OCI-LY7 (cell line): ENCODE data around the gene MIS18A. TPM values are rescaled to one million over a fixed set of nuclear protein-coding genes. Genes with fewer than 3 reads are reported as not detected.

Source experiments
- BruUV-seq: library from RNA; stranded (reverse); fragments of 400-500 nt; replicated peaks from 2 replicates; lab custom pipeline; 2021; lab: Mats Ljungman, UMichigan
- CTCF ChIA-PET: fragments of 300-600 bp; sonication (Branson Sonifier 250); formaldehyde crosslinking; loops from one replicate; lab custom pipeline; 2022; ENCODE audit warnings: antibody characterized with exemption; ENCODE audit not compliant: unreplicated experiment; lab: Charles Lee
- POLR2A ChIA-PET: fragments of 300-600 bp; sonication (Branson Sonifier 250); formaldehyde crosslinking; loops from one replicate; lab custom pipeline; 2022; ENCODE audit warnings: antibody characterized with exemption; lab: Charles Lee
- DNase-seq: peaks from one replicate; pipeline ENCODE4 v3.0.0-alpha.2; 2015; ENCODE audit warnings: low spot score
- H2AFZ ChIP-seq: fragments of 200-600 bp; sonication (generic), shearing (Covaris generic); 2 replicates; pipeline ENCODE4 v1.6.1; 2014; ENCODE audit warnings: mild to moderate bottlenecking, antibody characterized with exemption, low read length, moderate library complexity
- H3K27ac ChIP-seq: fragments of 200-600 bp; sonication (generic); 2 replicates; pipeline ENCODE4 v1.5.1; 2014; ENCODE audit warnings: mixed run types, low read depth, mild to moderate bottlenecking, moderate library complexity, low read length, inconsistent platforms; ENCODE audit not compliant: poor library complexity, severe bottlenecking
- H3K36me3 ChIP-seq: fragments of 200-600 bp; sonication (generic); 2 replicates; pipeline ENCODE4 v1.6.1; 2014; ENCODE audit warnings: mild to moderate bottlenecking, antibody characterized with exemption, low read length, moderate library complexity, mixed read lengths; ENCODE audit not compliant: insufficient read depth
- H3K4me1 ChIP-seq: fragments of 200-600 bp; sonication (generic); 2 replicates; pipeline ENCODE4 v1.5.1; 2014; ENCODE audit warnings: mild to moderate bottlenecking, low read length; ENCODE audit not compliant: insufficient read depth, poor library complexity, severe bottlenecking
- H3K4me2 ChIP-seq: fragments of 200-600 bp; sonication (generic); 2 replicates; pipeline ENCODE4 v1.6.1; 2014; ENCODE audit warnings: mild to moderate bottlenecking, low read length
- H3K4me3 ChIP-seq: fragments of 200-600 bp; sonication (generic); 2 replicates; pipeline ENCODE4 v1.5.1; 2014; ENCODE audit warnings: mild to moderate bottlenecking, low read depth, low read length; ENCODE audit not compliant: poor library complexity, severe bottlenecking
- H3K79me2 ChIP-seq: fragments of 200-600 bp; sonication (generic); 2 replicates; pipeline ENCODE4 v1.6.1; 2016; ENCODE audit warnings: low read depth, mild to moderate bottlenecking, low read length, moderate library complexity, mixed read lengths; ENCODE audit not compliant: insufficient read depth
- H3K9me2 ChIP-seq: fragments of 200-600 bp; sonication (generic); 2 replicates; pipeline ENCODE4 v1.6.1; 2016; ENCODE audit warnings: mild to moderate bottlenecking, low read length, mixed read lengths; ENCODE audit not compliant: insufficient read depth
- H3K9me3 ChIP-seq: fragments of 200-600 bp; sonication (generic); 2 replicates; pipeline ENCODE4 v1.6.1; 2014; ENCODE audit warnings: mild to moderate bottlenecking, mixed run types, low read length, mixed read lengths
- H4K20me1 ChIP-seq: fragments of 200-600 bp; sonication (generic); 2 replicates; pipeline ENCODE4 v1.6.1; 2014; ENCODE audit warnings: mild to moderate bottlenecking, antibody characterized with exemption, low read length, moderate library complexity, mixed read lengths; ENCODE audit not compliant: insufficient read depth
- EZH2phosphoT487 ChIP-seq: fragments of 200-600 bp; sonication (generic); IDR thresholded peaks from 2 replicates; pipeline ENCODE4 v1.6.1; 2018; ENCODE audit warnings: low read depth, borderline replicate concordance, mild to moderate bottlenecking, mixed run types, antibody characterized with exemption, low read length, moderate library complexity, mixed read lengths
- intact Hi-C: fragments of 100-400 bp; cut with micrococcal nuclease; formaldehyde crosslinking; loops from one replicate; pipeline ENCODE4 v1.10.0; 2022; ENCODE audit not compliant: unreplicated experiment
- total RNA-seq, 2 experiments: library from RNA; depleted of rRNA in 1 of 2; stranded (reverse); fragments of >200 nt in 1 of 2; shearing (Covaris generic) in 1 of 2; gene quantifications; 2 replicates each; pipeline ENCODE4 v1.2.3, GENCODE V29; 2014 to 2022
- TF ChIP-seq, protein P1 (sequence below): fragments of 200-600 bp; sonication (generic); conservative IDR thresholded peaks from 2 replicates; pipeline ENCODE4 v1.5.1; 2014; ENCODE audit warnings: mild to moderate bottlenecking, antibody characterized with exemption, low read length, moderate library complexity, mixed read lengths

MIS18A gene
- total RNA-seq, 2 experiments from 2014 or later = 25.2 to 53.0 TPM

DNA sequence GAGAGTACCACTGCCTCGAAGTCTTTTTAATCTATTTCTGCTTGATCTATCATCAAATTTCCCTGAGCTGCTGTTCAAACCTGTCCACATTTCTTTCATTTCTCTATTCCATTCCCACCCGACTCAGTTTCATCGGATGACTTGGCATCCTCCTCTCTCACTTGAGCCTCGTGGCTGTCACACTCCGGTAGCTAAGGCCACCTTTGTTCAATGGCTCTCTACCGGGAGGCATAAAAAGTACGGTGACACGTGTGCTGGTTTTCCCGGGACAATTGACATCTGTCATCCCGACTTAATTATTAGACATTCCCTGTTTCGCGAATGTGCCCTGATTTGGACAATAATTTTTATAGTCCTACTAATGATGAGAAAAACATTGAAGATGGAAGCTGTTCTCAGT is 22.6 kb downstream of the MIS18A start:
- Histone ChIP-seq H2AFZ (no peak overlapping the region), H3K4me3 (no peak overlapping the region), H3K36me3 (no peaks in the 10 kb centered on the region), H3K4me1 (no peaks in the 10 kb centered on the region), H3K4me2 (no peak overlapping the region), H3K9me2 (no peaks in the 10 kb centered on the region), H3K9me3 (no peaks in the 10 kb centered on the region), H4K20me1 (no peaks in the 10 kb centered on the region), H3K27ac (no peak overlapping the region), H3K79me2 (no peaks in the 10 kb centered on the region)
- DNase-seq = no peak
- intact Hi-C loops = loop anchor here (10.0 kb wide), 1 partner anchor 161 kb away; no protein-coding TSS in a partner anchor
- no peak for TF ChIP-seq EZH2phosphoT487
- TF ChIP-seq, protein P1, sequence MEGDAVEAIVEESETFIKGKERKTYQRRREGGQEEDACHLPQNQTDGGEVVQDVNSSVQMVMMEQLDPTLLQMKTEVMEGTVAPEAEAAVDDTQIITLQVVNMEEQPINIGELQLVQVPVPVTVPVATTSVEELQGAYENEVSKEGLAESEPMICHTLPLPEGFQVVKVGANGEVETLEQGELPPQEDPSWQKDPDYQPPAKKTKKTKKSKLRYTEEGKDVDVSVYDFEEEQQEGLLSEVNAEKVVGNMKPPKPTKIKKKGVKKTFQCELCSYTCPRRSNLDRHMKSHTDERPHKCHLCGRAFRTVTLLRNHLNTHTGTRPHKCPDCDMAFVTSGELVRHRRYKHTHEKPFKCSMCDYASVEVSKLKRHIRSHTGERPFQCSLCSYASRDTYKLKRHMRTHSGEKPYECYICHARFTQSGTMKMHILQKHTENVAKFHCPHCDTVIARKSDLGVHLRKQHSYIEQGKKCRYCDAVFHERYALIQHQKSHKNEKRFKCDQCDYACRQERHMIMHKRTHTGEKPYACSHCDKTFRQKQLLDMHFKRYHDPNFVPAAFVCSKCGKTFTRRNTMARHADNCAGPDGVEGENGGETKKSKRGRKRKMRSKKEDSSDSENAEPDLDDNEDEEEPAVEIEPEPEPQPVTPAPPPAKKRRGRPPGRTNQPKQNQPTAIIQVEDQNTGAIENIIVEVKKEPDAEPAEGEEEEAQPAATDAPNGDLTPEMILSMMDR = no peak
- CTCF ChIA-PET = no interaction called here
- POLR2A ChIA-PET = interaction anchor here (0.5 kb wide), 1 partner anchor 480 kb away, joined by 3 read pairs; no protein-coding TSS in a partner anchor
- BruUV-seq = no TSS peak

GRCh38 chr21:32253215-32253641 is 25.6 kb downstream of the MIS18A start:
- Histone ChIP-seq H3K4me1 (no peaks in the 10 kb centered on the region), H3K9me2 (no peaks in the 10 kb centered on the region), H3K79me2 (no peaks in the 10 kb centered on the region), H2AFZ (no peak overlapping the region), H4K20me1 (no peaks in the 10 kb centered on the region), H3K4me2 (no peak overlapping the region), H3K4me3 (no peak overlapping the region), H3K9me3 (no peaks in the 10 kb centered on the region), H3K27ac (no peak overlapping the region), H3K36me3 (no peaks in the 10 kb centered on the region)
- CTCF ChIA-PET = no interaction called here
- intact Hi-C loops = loop anchor here (10.0 kb wide), 1 partner anchor 158 kb away; no protein-coding TSS in a partner anchor
- no peak for DNase-seq
- POLR2A ChIA-PET = no interaction called here
- TF ChIP-seq, protein P1 = no peak
- TF ChIP-seq EZH2phosphoT487 = no peak
- no TSS peak for BruUV-seq

DNA sequence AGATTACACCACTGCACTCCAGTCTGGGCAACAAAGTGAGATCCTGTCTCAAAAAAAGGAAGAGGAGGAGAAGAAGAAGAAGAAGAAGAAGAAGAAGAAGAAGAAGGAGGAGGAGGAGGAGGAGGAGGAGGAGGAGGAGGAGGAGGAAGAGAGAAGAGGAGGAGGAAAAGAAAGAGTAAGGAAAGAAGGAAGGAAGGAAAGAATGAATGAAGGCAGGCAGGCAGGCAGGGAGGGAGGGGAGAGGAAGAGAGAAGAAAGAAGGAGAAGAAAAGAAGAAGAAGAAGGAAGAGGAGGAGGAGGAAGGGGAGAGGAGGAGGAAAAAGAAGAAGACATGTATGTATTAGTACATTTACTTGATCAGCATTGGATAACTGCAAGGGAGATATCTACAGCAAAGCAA is 26.7 kb downstream of the MIS18A start:
- Histone ChIP-seq H3K79me2 (no peaks in the 10 kb centered on the region), H2AFZ (no peak overlapping the region), H3K4me1 (no peaks in the 10 kb centered on the region), H3K9me2 (no peaks in the 10 kb centered on the region), H3K4me3 (no peak overlapping the region), H4K20me1 (no peaks in the 10 kb centered on the region), H3K27ac (no peak overlapping the region), H3K36me3 (no peaks in the 10 kb centered on the region), H3K9me3 (no peaks in the 10 kb centered on the region), H3K4me2 (no peak overlapping the region)
- no TSS peak for BruUV-seq
- no peak for DNase-seq
- CTCF ChIA-PET = no interaction called here
- intact Hi-C loops = loop anchor here (10.0 kb wide), 1 partner anchor 157 kb away; no protein-coding TSS in a partner anchor
- no peak for TF ChIP-seq EZH2phosphoT487
- TF ChIP-seq, protein P1 = no peak
- POLR2A ChIA-PET = no interaction called here
